ENCODE data around the gene DTL.

Gene DTL

DNA sequence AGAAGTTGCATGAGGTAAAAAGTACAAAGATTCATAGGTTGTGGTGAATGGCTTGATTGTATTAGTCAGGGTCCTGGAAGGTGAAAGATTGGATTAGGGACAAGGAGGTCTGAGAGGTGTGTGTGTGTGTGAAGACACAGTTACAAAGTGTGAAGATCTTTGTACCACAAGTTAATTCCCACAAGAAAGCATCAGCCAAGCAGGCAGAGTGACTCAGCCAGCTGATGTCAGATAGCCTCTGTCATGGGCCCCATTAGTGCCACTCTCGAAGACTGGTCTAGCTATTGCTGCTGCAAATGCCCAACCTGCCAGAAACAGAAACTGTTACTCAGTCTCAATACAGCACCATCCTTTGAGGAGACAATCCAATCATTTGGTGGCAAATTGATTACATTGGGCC lies 96.5 kb downstream of the DTL start:
- no peak overlapping the region for H3K4me3 Mint-ChIP-seq
- no peaks in the 10 kb centered on the region for H3K27me3 Mint-ChIP-seq (ENCODE audit: low read depth, poor library complexity)
- no peak overlapping the region for H3K27ac Mint-ChIP-seq
- peaks cover 4% of the 10 kb centered on the region for H3K4me1 Mint-ChIP-seq
- peaks cover 24% of the 10 kb centered on the region for H3K9me3 Mint-ChIP-seq
- H3K36me3 Mint-ChIP-seq (ENCODE audit: low read depth): peaks cover 68% of the 10 kb centered on the region
- TF ChIP-seq, protein P1, sequence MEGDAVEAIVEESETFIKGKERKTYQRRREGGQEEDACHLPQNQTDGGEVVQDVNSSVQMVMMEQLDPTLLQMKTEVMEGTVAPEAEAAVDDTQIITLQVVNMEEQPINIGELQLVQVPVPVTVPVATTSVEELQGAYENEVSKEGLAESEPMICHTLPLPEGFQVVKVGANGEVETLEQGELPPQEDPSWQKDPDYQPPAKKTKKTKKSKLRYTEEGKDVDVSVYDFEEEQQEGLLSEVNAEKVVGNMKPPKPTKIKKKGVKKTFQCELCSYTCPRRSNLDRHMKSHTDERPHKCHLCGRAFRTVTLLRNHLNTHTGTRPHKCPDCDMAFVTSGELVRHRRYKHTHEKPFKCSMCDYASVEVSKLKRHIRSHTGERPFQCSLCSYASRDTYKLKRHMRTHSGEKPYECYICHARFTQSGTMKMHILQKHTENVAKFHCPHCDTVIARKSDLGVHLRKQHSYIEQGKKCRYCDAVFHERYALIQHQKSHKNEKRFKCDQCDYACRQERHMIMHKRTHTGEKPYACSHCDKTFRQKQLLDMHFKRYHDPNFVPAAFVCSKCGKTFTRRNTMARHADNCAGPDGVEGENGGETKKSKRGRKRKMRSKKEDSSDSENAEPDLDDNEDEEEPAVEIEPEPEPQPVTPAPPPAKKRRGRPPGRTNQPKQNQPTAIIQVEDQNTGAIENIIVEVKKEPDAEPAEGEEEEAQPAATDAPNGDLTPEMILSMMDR (IDR thresholded peaks at IDR 0.05): no peak
- DNase-seq: no peak

DNA sequence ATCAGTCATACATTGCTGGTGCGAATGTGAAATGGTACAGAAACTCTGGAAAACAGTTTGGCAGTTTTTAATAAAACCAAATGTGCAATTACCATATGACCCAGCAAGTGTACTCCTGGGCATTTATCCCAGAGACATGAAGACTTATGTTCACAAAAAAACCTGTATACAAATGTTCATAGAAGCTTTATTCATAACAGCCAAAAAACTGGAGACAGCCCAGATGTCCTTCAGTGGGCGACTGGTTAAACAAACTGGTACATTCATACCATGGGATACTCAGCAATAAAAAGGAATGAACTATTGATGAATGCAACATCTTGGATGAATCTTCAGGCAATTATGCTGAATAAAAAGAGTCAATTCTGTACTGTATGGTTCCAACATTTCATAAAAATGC lies 97.8 kb downstream of the DTL start:
- H3K4me3 Mint-ChIP-seq: no peak overlapping the region
- peaks cover 24% of the 10 kb centered on the region for H3K9me3 Mint-ChIP-seq
- H3K27ac Mint-ChIP-seq: no peak overlapping the region
- TF ChIP-seq, protein P1 (IDR thresholded peaks at IDR 0.05): no peak
- H3K36me3 Mint-ChIP-seq (ENCODE audit: low read depth): peaks cover 63% of the 10 kb centered on the region
- DNase-seq: no peak
- no peaks in the 10 kb centered on the region for H3K27me3 Mint-ChIP-seq (ENCODE audit: low read depth, poor library complexity)
- no peaks in the 10 kb centered on the region for H3K4me1 Mint-ChIP-seq

DNA sequence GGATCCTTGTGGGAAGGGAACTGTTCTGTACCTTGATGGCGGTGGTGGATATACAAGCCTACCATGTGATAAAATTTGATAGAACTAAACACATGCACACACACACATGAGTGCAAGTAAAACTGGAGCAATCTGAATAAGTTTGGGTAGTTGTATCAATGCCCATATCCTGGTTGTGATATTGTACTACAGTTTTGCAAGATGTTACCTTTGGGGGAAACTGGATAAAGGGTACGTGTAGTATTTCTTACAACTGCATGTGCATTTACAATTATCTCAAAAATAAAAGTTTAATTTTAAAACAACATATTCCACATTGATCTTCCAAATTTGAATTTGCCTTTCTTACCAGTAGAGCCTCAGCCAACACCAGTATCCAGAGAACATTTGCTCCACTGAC lies 99.6 kb downstream of the DTL start:
- no peaks in the 10 kb centered on the region for H3K4me1 Mint-ChIP-seq
- no peak for DNase-seq
- H3K36me3 Mint-ChIP-seq (ENCODE audit: low read depth): peaks cover 48% of the 10 kb centered on the region
- H3K9me3 Mint-ChIP-seq: peaks cover 24% of the 10 kb centered on the region
- H3K27me3 Mint-ChIP-seq (ENCODE audit: low read depth, poor library complexity): no peaks in the 10 kb centered on the region
- no peak overlapping the region for H3K27ac Mint-ChIP-seq
- H3K4me3 Mint-ChIP-seq: no peak overlapping the region
- TF ChIP-seq, protein P1 (IDR thresholded peaks at IDR 0.05): no peak

DNA sequence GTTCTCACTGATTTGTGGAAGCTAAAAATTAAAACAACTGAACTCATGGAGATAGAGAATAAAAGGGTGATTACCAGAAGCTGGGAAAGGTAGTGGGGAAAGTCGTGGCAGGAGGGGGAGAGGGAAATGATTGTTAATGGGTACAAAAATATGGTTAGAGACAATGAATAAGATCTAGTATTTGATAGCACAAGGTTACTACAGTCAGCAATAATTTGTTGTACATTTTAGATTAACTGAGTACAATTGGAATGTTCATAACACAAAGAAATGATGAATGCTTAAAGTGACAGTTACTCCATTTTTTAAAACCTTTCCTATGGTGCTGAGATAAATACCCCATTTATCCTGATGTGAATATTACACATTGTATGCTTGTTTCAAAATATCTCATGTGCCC lies 102.3 kb downstream of the DTL start:
- TF ChIP-seq, protein P1 (IDR thresholded peaks at IDR 0.05): no peak
- Mint-ChIP-seq H3K4me1 (peaks cover 5% of the 10 kb centered on the region), H3K27me3 (ENCODE audit: low read depth, poor library complexity) (no peaks in the 10 kb centered on the region), H3K36me3 (ENCODE audit: low read depth) (peaks cover 48% of the 10 kb centered on the region), H3K27ac (no peak overlapping the region), H3K9me3 (peaks cover 24% of the 10 kb centered on the region), H3K4me3 (no peak overlapping the region)
- no peak for DNase-seq

DNA sequence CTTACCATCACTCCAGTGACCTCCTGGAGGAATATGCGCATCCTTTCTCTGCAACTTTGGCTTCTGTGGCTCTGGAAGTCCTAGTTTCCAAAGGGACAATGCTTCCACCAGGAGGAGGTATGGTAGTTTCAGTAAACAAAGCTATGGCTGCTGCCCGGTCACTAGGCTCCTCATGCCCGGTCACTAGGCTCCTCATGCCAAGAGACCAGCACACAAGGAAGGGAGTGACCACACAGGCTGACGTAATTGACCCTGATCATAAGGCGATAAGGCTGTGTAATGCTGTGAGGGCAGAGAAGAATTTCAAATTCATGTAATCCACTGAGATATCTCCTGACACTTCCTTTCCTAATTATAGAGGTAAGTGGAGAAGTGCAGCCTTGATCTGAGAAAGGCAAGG lies 102.9 kb downstream of the DTL start:
- peaks cover 5% of the 10 kb centered on the region for H3K4me1 Mint-ChIP-seq
- no peaks in the 10 kb centered on the region for H3K27me3 Mint-ChIP-seq (ENCODE audit: low read depth, poor library complexity)
- peaks cover 30% of the 10 kb centered on the region for H3K9me3 Mint-ChIP-seq
- H3K4me3 Mint-ChIP-seq: no peak overlapping the region
- peaks cover 48% of the 10 kb centered on the region for H3K36me3 Mint-ChIP-seq (ENCODE audit: low read depth)
- peak overlapping the region; percentile 80 for H3K27ac Mint-ChIP-seq
- no peak for DNase-seq
- TF ChIP-seq, protein P1 (IDR thresholded peaks at IDR 0.05): no peak

DNA sequence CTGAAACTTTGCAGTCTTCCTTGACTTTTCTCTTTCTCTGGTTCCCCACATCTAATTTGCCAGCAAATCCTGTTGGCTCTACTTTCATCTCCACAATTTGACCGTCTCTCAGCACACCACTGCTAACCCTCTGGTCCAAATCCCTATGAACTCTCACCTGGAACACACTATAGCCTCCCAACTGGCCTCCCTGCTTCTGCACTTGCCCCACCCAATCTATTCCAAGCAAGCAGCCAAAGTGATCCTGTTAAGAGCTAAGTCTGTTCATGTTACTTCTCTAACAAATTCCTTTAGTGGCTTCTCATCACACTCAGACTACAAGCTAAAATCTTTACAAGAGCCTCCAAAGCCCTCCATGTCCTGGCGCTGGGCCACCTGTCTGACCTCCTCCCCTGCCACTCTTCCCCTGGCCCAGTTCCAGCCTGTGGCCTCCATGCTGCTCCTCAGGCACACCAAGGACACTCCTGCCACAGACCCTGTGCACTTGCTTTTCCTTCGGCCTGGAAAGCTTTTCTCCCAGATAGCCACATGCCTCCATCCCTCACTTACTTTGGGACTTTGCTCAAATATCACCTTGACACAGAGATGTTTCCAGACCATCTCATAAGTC lies 104.1 kb downstream of the DTL start:
- TF ChIP-seq, protein P1 (IDR thresholded peaks at IDR 0.05): no peak
- Mint-ChIP-seq H3K9me3 (peaks cover 24% of the 10 kb centered on the region), H3K36me3 (ENCODE audit: low read depth) (peaks cover 41% of the 10 kb centered on the region), H3K27me3 (ENCODE audit: low read depth, poor library complexity) (no peaks in the 10 kb centered on the region), H3K27ac (no peak overlapping the region), H3K4me1 (peaks cover 5% of the 10 kb centered on the region), H3K4me3 (no peak overlapping the region)
- DNase-seq: no peak

Measured in nephron progenitor cell (in vitro differentiated cells).